Measurements from ENCODE around the gene KIF21A.

Gene KIF21A

DNA sequence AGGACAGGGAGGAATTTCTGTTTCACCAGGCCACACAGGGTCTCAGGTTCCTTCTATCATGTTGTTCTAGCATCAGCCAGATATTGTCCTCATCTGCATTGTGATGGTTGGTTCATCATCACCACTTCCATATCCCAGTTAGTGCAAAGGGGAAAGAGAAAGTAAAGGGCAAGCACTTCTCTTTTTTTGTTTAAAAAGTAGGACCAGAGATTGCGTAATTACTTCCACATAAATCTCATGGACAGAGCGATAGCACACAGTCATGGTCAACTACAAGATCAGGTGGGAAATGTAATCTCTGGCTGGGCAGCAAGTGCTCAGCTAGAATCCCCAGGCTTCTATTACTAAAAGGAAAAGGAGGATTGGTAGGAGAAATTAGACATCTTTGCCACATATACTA lies 155.1 kb downstream of the KIF21A start:
- no peak for DNase-seq (ENCODE audit: low read depth)
- TF ChIP-seq, protein P1, sequence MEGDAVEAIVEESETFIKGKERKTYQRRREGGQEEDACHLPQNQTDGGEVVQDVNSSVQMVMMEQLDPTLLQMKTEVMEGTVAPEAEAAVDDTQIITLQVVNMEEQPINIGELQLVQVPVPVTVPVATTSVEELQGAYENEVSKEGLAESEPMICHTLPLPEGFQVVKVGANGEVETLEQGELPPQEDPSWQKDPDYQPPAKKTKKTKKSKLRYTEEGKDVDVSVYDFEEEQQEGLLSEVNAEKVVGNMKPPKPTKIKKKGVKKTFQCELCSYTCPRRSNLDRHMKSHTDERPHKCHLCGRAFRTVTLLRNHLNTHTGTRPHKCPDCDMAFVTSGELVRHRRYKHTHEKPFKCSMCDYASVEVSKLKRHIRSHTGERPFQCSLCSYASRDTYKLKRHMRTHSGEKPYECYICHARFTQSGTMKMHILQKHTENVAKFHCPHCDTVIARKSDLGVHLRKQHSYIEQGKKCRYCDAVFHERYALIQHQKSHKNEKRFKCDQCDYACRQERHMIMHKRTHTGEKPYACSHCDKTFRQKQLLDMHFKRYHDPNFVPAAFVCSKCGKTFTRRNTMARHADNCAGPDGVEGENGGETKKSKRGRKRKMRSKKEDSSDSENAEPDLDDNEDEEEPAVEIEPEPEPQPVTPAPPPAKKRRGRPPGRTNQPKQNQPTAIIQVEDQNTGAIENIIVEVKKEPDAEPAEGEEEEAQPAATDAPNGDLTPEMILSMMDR (conservative IDR thresholded peaks at IDR 0.05; ENCODE audit: low read depth, low read length), result no peak
- no peak overlapping the region for H3K4me3 ChIP-seq (ENCODE audit: low read length)

- no peak overlapping the region for H3K4me3 ChIP-seq (ENCODE audit: low read length)
- no peak for DNase-seq (ENCODE audit: low read depth)
- TF ChIP-seq, protein P1 (conservative IDR thresholded peaks at IDR 0.05; ENCODE audit: low read depth, low read length), result no peak
These were observed 155.5 kb downstream of the KIF21A start for GRCh38 chr12:39287409-39287808.

GRCh38 chr12:39278426-39278825 lies 164.5 kb downstream of the KIF21A start:
- no peak for DNase-seq (ENCODE audit: low read depth)
- no peak overlapping the region for H3K4me3 ChIP-seq (ENCODE audit: low read length)
- TF ChIP-seq, protein P1 (conservative IDR thresholded peaks at IDR 0.05; ENCODE audit: low read depth, low read length), result no peak

GRCh38 chr12:39277416-39277815 lies 165.5 kb downstream of the KIF21A start:
- H3K4me3 ChIP-seq (ENCODE audit: low read length), result no peak overlapping the region
- DNase-seq (ENCODE audit: low read depth), result no peak
- TF ChIP-seq, protein P1 (conservative IDR thresholded peaks at IDR 0.05; ENCODE audit: low read depth, low read length), result no peak

- H3K4me3 ChIP-seq (ENCODE audit: low read length), result no peak overlapping the region
- TF ChIP-seq, protein P1 (conservative IDR thresholded peaks at IDR 0.05; ENCODE audit: low read depth, low read length), result no peak
- no peak for DNase-seq (ENCODE audit: low read depth)
These were observed 167.1 kb downstream of the KIF21A start for GRCh38 chr12:39275846-39276245.

DNA sequence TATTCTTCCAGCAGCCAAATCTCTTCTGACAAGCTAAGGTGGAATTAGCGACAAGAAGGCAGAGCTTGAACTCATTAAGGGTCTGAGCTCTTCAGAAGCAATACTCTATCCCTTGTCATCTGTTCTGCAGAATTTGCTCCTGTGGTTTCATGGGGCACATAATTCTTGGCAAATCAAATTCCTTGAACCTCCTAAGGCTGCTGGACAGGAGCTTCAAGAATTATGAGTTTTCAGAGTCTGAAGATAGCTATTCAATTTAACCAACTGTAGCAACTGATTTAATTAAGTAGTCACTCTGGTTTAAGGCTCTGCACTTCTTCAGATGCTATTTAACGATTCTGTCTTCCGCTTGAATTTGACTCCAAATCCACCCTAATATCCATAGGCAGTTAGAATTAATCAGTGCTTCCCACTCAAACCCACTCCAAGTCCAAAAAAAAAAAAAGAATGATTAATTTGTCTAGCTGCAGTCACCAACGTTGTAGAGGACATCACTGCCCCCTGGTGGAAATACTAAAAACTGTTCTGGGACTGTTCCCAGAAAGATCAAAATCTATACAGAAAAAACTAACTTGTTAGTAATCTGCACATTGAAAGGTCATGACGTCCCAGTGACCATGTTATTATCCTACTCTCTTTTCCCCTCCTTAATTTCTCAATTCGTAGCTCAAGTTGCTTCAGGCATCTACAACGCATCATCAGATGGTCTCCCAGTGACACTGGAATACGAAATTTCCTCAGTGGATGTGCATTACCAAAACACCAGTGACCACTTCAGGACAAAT lies 169.9 kb downstream of the KIF21A start:
- no peak overlapping the region for H3K4me3 ChIP-seq (ENCODE audit: low read length)
- DNase-seq (ENCODE audit: low read depth), result peak; percentile 54
- TF ChIP-seq, protein P1 (conservative IDR thresholded peaks at IDR 0.05; ENCODE audit: low read depth, low read length), result peak; percentile 63

DNA sequence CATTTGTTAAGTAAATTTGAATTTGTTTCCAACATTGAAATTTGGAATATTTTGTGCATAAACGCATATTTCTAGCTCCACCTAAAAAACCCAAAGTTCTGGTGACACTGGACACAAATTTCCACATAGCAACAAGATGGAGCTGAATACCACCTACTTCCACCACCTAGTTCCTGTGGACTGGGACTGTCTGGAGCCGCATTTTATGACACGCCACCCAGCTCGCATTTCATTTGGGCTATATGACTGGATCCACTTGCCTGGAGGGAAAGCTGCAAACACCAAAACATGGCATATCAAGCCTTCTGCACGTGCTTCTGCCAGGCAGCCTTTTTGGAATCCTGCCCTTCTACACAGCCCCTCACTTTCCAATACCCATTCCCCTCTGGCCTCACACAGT lies 173.4 kb downstream of the KIF21A start:
- TF ChIP-seq, protein P1 (conservative IDR thresholded peaks at IDR 0.05; ENCODE audit: low read depth, low read length), result no peak
- DNase-seq (ENCODE audit: low read depth), result no peak
- H3K4me3 ChIP-seq (ENCODE audit: low read length), result no peak overlapping the region

Data from retinal pigment epithelial cell (primary cell).